Measurements from ENCODE around the gene DDX1.

GRCh38 chr2:15640784-15641183 lies 49.1 kb downstream of the DDX1 start:
- TF ChIP-seq CREB1 (IDR thresholded peaks at IDR 0.05; ENCODE audit: low read depth) (no peak), NFIC (IDR thresholded peaks at IDR 0.05) (no peak), YY1 (IDR thresholded peaks at IDR 0.05; ENCODE audit: low read depth) (no peak), RAD21 (IDR thresholded peaks at IDR 0.05; ENCODE audit: low read depth) (no peak), TAF1 (IDR thresholded peaks at IDR 0.05; ENCODE audit: low read depth) (no peak), USF1 (IDR thresholded peaks at IDR 0.05) (no peak)

Data from Ishikawa (cell line).